ENCODE data around the gene FREM3. TPM values are rescaled to one million over a fixed set of nuclear protein-coding genes. Genes with fewer than 3 reads are reported as not detected.
"Not testable (repeated sequence)": the region's sequence is repeated elsewhere in the genome, so short reads cannot be mapped to it uniquely, and the experiment has no call there.

FREM3 gene
- total RNA-seq, 1 donor from 2014 or later, result not detected

DNA sequence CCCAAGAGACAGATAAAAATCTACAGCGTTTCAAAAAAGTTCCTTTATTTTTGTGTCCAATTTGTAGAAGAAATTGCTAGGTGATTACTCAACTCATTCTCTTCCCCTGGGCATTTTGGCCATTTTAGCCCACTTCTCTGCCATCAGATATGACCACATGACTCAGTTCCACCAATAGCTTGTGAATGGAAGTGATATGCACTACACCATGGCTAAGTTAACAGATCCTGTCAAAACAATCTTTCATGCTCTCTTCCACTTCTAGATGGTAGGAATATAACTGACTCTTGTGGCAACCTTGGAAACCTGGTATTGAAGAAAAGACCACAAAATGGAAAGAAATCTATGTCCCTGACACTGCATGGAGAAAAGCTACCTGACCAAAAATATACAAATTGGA is 26.2 kb upstream of the FREM3 start:
- H3K27me3 Mint-ChIP-seq (ENCODE audit: insufficient read depth, low read depth), result peaks cover 2% of the 10 kb centered on the region
- H4K20me1 ChIP-seq (ENCODE audit: low read depth), result no peaks in the 10 kb centered on the region
- no peak for DNase-seq (ENCODE audit: low spot score)

GRCh38 chr4:143721317-143721716 is 20.8 kb upstream of the FREM3 start:
- H3F3A ChIP-seq (ENCODE audit: low read depth), result no peaks in the 10 kb centered on the region
- H3K27ac ChIP-seq, result no peak overlapping the region
- no peaks in the 10 kb centered on the region for H3K79me2 ChIP-seq (ENCODE audit: low read depth)
- no peak for DNase-seq (ENCODE audit: low spot score)
- no peak overlapping the region for H3K9ac ChIP-seq
- H3K36me3 Mint-ChIP-seq, result no peaks in the 10 kb centered on the region
- no peak overlapping the region for H3K4me3 ChIP-seq
- H3K9me3 ChIP-seq (ENCODE audit: low read depth), result no peaks in the 10 kb centered on the region
- H3K4me1 ChIP-seq, result no peaks in the 10 kb centered on the region
- peaks cover 2% of the 10 kb centered on the region for H3K9me3 Mint-ChIP-seq
- no peaks in the 10 kb centered on the region for H3K36me3 ChIP-seq
- no peak overlapping the region for H3K27ac Mint-ChIP-seq
- H3K4me1 Mint-ChIP-seq, result no peaks in the 10 kb centered on the region
- H3K4me2 ChIP-seq, result no peak overlapping the region
- no peaks in the 10 kb centered on the region for H4K20me1 ChIP-seq (ENCODE audit: low read depth)
- no peak overlapping the region for H2AFZ ChIP-seq (replicated peaks)
- TF ChIP-seq, protein P1, sequence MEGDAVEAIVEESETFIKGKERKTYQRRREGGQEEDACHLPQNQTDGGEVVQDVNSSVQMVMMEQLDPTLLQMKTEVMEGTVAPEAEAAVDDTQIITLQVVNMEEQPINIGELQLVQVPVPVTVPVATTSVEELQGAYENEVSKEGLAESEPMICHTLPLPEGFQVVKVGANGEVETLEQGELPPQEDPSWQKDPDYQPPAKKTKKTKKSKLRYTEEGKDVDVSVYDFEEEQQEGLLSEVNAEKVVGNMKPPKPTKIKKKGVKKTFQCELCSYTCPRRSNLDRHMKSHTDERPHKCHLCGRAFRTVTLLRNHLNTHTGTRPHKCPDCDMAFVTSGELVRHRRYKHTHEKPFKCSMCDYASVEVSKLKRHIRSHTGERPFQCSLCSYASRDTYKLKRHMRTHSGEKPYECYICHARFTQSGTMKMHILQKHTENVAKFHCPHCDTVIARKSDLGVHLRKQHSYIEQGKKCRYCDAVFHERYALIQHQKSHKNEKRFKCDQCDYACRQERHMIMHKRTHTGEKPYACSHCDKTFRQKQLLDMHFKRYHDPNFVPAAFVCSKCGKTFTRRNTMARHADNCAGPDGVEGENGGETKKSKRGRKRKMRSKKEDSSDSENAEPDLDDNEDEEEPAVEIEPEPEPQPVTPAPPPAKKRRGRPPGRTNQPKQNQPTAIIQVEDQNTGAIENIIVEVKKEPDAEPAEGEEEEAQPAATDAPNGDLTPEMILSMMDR (IDR thresholded peaks at IDR 0.05), result no peak
- TF ChIP-seq EZH2phosphoT487 (IDR thresholded peaks at IDR 0.05), result no peak
- TF ChIP-seq EZH2 (IDR thresholded peaks at IDR 0.05), result no peak
- no peaks in the 10 kb centered on the region for H3K27me3 ChIP-seq
- H3K4me3 Mint-ChIP-seq, result no peak overlapping the region
- peaks cover 2% of the 10 kb centered on the region for H3K27me3 Mint-ChIP-seq (ENCODE audit: insufficient read depth, low read depth)

More for the DNA sequence above, 26.2 kb upstream of the FREM3 start:
- Histone ChIP-seq H3K27me3 (no peaks in the 10 kb centered on the region), H3K4me2 (no peak overlapping the region), H3K9me3 (ENCODE audit: low read depth) (no peaks in the 10 kb centered on the region), H2AFZ (replicated peaks) (no peak overlapping the region), H3K36me3 (no peaks in the 10 kb centered on the region), H3K4me3 (no peak overlapping the region), H3K9ac (no peak overlapping the region), H3K27ac (no peak overlapping the region), H3K4me1 (no peaks in the 10 kb centered on the region), H3F3A (ENCODE audit: low read depth) (no peaks in the 10 kb centered on the region), H3K79me2 (ENCODE audit: low read depth) (no peaks in the 10 kb centered on the region)
- H3K27ac Mint-ChIP-seq, result no peak overlapping the region
- no peaks in the 10 kb centered on the region for H3K4me1 Mint-ChIP-seq
- H3K4me3 Mint-ChIP-seq, result no peak overlapping the region
- H3K36me3 Mint-ChIP-seq, result no peaks in the 10 kb centered on the region
- H3K9me3 Mint-ChIP-seq, result no peaks in the 10 kb centered on the region
- TF ChIP-seq, protein P1 (IDR thresholded peaks at IDR 0.05), result no peak
- TF ChIP-seq EZH2phosphoT487 (IDR thresholded peaks at IDR 0.05) (no peak), EZH2 (IDR thresholded peaks at IDR 0.05) (no peak)

GRCh38 chr4:143718748-143719147 is 18.3 kb upstream of the FREM3 start:
- not testable (repeated sequence) for H3K36me3 Mint-ChIP-seq; H4K20me1 ChIP-seq (ENCODE audit: low read depth); H3K9me3 ChIP-seq (ENCODE audit: low read depth); H3K4me2 ChIP-seq; H3K4me1 Mint-ChIP-seq; H3K9ac ChIP-seq; H3K4me3 ChIP-seq; H3K4me3 Mint-ChIP-seq; H3K27me3 Mint-ChIP-seq (ENCODE audit: insufficient read depth, low read depth); H3K4me1 ChIP-seq; H3F3A ChIP-seq (ENCODE audit: low read depth); H3K27ac ChIP-seq; H3K9me3 Mint-ChIP-seq; H2AFZ ChIP-seq (replicated peaks); H3K27me3 ChIP-seq; H3K36me3 ChIP-seq; H3K27ac Mint-ChIP-seq; DNase-seq (ENCODE audit: low spot score); H3K79me2 ChIP-seq (ENCODE audit: low read depth)

DNA sequence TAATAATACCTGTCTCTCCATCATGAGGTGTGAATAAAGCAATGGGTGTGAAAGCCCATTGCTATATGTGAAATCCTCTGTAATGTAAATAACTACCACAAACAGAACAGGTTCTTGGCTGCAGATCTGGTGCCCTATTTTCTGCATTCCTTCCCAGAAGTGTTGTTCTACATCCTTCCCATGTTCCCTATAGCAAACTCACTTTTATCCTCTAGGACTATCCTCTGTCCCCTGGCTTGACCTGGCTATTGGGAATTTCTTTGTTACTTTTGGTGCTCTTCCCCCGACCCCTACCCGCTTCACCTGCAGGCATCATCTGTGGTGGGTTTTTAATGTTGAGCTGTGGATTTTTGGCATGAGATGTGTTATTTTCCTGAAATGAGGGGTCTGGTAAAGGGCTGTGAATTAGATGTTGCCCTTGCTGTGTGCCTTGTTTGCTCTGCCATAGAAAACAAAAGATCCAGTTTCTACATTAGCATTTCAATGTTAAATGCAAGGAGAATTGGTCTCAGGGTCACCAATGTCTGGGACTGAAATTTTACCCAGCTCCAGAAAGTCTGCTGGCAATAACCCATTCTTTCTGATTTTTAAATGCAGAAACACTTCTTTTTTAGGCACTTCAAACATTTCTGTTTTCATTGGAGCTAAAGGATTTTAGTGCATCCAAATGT is 13.6 kb upstream of the FREM3 start:
- no peak overlapping the region for H3K27ac Mint-ChIP-seq
- no peak overlapping the region for H3K4me2 ChIP-seq
- DNase-seq (ENCODE audit: low spot score), result no peak

More for the DNA sequence above, 13.6 kb upstream of the FREM3 start:
- Mint-ChIP-seq H3K4me1 (no peaks in the 10 kb centered on the region), H3K27me3 (ENCODE audit: insufficient read depth, low read depth) (no peaks in the 10 kb centered on the region), H3K4me3 (no peak overlapping the region), H3K9me3 (no peaks in the 10 kb centered on the region), H3K36me3 (no peaks in the 10 kb centered on the region)
- Histone ChIP-seq H3K27me3 (no peaks in the 10 kb centered on the region), H3K9me3 (ENCODE audit: low read depth) (no peaks in the 10 kb centered on the region), H3K4me3 (no peak overlapping the region), H3K4me1 (peaks cover 8% of the 10 kb centered on the region), H3K27ac (no peak overlapping the region), H3K9ac (no peak overlapping the region), H3K36me3 (no peaks in the 10 kb centered on the region), H2AFZ (replicated peaks) (no peak overlapping the region), H4K20me1 (ENCODE audit: low read depth) (no peaks in the 10 kb centered on the region), H3K79me2 (ENCODE audit: low read depth) (no peaks in the 10 kb centered on the region), H3F3A (ENCODE audit: low read depth) (no peaks in the 10 kb centered on the region)
- TF ChIP-seq, protein P1 (IDR thresholded peaks at IDR 0.05), result no peak
- TF ChIP-seq EZH2 (IDR thresholded peaks at IDR 0.05), result no peak
- no peak for TF ChIP-seq EZH2phosphoT487 (IDR thresholded peaks at IDR 0.05)
